HepG2 (cell line): ENCODE results near the gene RNF8. TPM values are rescaled to one million over a fixed set of nuclear protein-coding genes. Genes with fewer than 3 reads are reported as not detected.
A peak's percentile ranks its signal among the peaks of the same experiment; 100 is the strongest.

Experiments
- ATF5 ChIP-seq: sonication (generic); formaldehyde crosslinking; IDR thresholded peaks from 2 replicates; pipeline ENCODE4 v1.4.0; 2020; ENCODE audit warnings: mild to moderate bottlenecking, low read depth, missing genetic modification reagents
- GTF2F1 ChIP-seq: fragments of 150-350 bp; IDR thresholded peaks from 2 replicates; pipeline ENCODE4 v1.6.1; 2014; ENCODE audit warnings: low read length
- HDAC1 ChIP-seq: sonication (generic); formaldehyde crosslinking; IDR thresholded peaks from 2 replicates; pipeline ENCODE4 v1.5.1; 2020; ENCODE audit warnings: mild to moderate bottlenecking, missing genetic modification reagents
- IRF2 ChIP-seq: IDR thresholded peaks from 2 replicates; pipeline ENCODE4 v1.6.1; 2018; ENCODE audit warnings: missing genetic modification reagents, missing compliant biosample characterization
- MYPOP ChIP-seq: sonication (generic); formaldehyde crosslinking; IDR thresholded peaks from 2 replicates; pipeline ENCODE4 v1.8.1; 2023; ENCODE audit warnings: mild to moderate bottlenecking, moderate library complexity, missing genetic modification reagents
- RFX5 ChIP-seq: IDR thresholded peaks from 2 replicates; pipeline ENCODE4 v1.6.1; 2011; ENCODE audit warnings: low read depth, low read length, improper control_type of control experiment
- SAFB2 ChIP-seq: sonication (generic); formaldehyde crosslinking; IDR thresholded peaks from 2 replicates; pipeline ENCODE4 v1.5.1; 2020; ENCODE audit warnings: missing genetic modification reagents, low read depth, mild to moderate bottlenecking, borderline replicate concordance
- ZBTB43 ChIP-seq: sonication (generic); formaldehyde crosslinking; conservative IDR thresholded peaks from 2 replicates; pipeline ENCODE4 v1.4.0; 2020; ENCODE audit warnings: missing genetic modification reagents
- ZKSCAN1 ChIP-seq: fragments of 150-350 bp; IDR thresholded peaks from 2 replicates; pipeline ENCODE4 v1.6.1; 2014; ENCODE audit warnings: low read length
- ZNF292 ChIP-seq: sonication (generic); formaldehyde crosslinking; IDR thresholded peaks from 2 replicates; pipeline ENCODE4 v1.8.1; 2022; ENCODE audit warnings: mild to moderate bottlenecking, low read depth, missing genetic modification reagents, borderline replicate concordance
- ZNF33A ChIP-seq: sonication (generic); formaldehyde crosslinking; IDR thresholded peaks from 2 replicates; pipeline ENCODE4 v1.5.1; 2020; ENCODE audit warnings: missing genetic modification reagents, mild to moderate bottlenecking, moderate library complexity, borderline replicate concordance
- ZNF343 ChIP-seq: sonication (generic); formaldehyde crosslinking; IDR thresholded peaks from 2 replicates; pipeline ENCODE4 v1.4.0; 2020; ENCODE audit warnings: mild to moderate bottlenecking, missing genetic modification reagents
- ZNF616 ChIP-seq: sonication (generic); formaldehyde crosslinking; IDR thresholded peaks from 2 replicates; pipeline ENCODE4 v1.5.0; 2020; ENCODE audit warnings: low read depth, mild to moderate bottlenecking, missing genetic modification reagents
- ZNF639 ChIP-seq: conservative IDR thresholded peaks from 2 replicates; pipeline ENCODE4 v1.6.1; 2018; ENCODE audit warnings: missing genetic modification reagents
- ZNF816 ChIP-seq: sonication (generic); formaldehyde crosslinking; IDR thresholded peaks from 2 replicates; pipeline ENCODE4 v1.8.0; 2022; ENCODE audit warnings: missing genetic modification reagents, mild to moderate bottlenecking, borderline replicate concordance
- polyA plus RNA-seq, 8 experiments: library from polyadenylated mRNA; depleted of rRNA in 3 of 8; stranded (reverse) in 7 of 8; unstranded in 1 of 8; fragments of >200 nt; fragmentation: Illumina TruSeq in 4 of 8; extraction: Trizol in 4 of 8; gene quantifications; 2 replicates each; pipeline versions ENCODE4 v1.2.1 to v1.2.3, GENCODE V29; 2011 to 2016; ENCODE audit warnings: low read depth in 4 of 8, missing spikeins in 1 of 8, mixed read lengths in 1 of 8; ENCODE audit not compliant: insufficient read depth in 1 of 8
- total RNA-seq, 5 experiments: library from RNA; depleted of rRNA; stranded (reverse); fragments of >200 nt; fragmentation: Illumina TruSeq; extraction: Trizol; gene quantifications; 2 replicates each; pipeline ENCODE4 v1.2.3, GENCODE V29; 2016; ENCODE audit warnings: low read depth in 1 of 5
- TF ChIP-seq, protein P1 (sequence below), 2 experiments: sonication (generic) in 1 of 2; formaldehyde crosslinking in 1 of 2; IDR thresholded peaks; 2 replicates each; pipeline versions ENCODE4 v1.5.1 to v1.6.1; 2011 to 2020; ENCODE audit warnings: borderline replicate concordance in 1 of 2, low read depth in 1 of 2, low read length in 1 of 2, mild to moderate bottlenecking in 1 of 2, missing genetic modification reagents in 1 of 2, moderate library complexity in 1 of 2
- TF ChIP-seq, protein P2 (sequence below): sonication (generic); formaldehyde crosslinking; IDR thresholded peaks from 2 replicates; pipeline ENCODE4 v1.9.0; 2021; ENCODE audit warnings: missing genetic modification reagents, borderline replicate concordance
- TF ChIP-seq, protein P3 (sequence below): sonication (generic); formaldehyde crosslinking; IDR thresholded peaks from 2 replicates; pipeline ENCODE4 v1.4.0; 2020; ENCODE audit warnings: missing genetic modification reagents

RNF8 gene
- total and polyA plus RNA-seq, 2 of the 13 experiments (the other 11 are each of a cell fraction or from before 2014, with no cell fraction given), result 21.8 to 47.6 TPM

- TF ChIP-seq, protein P1, sequence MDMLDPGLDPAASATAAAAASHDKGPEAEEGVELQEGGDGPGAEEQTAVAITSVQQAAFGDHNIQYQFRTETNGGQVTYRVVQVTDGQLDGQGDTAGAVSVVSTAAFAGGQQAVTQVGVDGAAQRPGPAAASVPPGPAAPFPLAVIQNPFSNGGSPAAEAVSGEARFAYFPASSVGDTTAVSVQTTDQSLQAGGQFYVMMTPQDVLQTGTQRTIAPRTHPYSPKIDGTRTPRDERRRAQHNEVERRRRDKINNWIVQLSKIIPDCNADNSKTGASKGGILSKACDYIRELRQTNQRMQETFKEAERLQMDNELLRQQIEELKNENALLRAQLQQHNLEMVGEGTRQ (IDR thresholded peaks at IDR 0.05; ENCODE audit: low read depth, low read length), result no peak
- TF ChIP-seq, protein P1 (CRISPR knock-in tag; IDR thresholded peaks at IDR 0.05; ENCODE audit: borderline replicate concordance), result no peak
- TF ChIP-seq MYPOP (CRISPR knock-in tag), result no peak
- TF ChIP-seq ZNF616, result no peak
- no peak for TF ChIP-seq GTF2F1
- no peak for TF ChIP-seq ZNF33A
- TF ChIP-seq ZNF639 (CRISPR knock-in tag), result no peak
- TF ChIP-seq, protein P2, sequence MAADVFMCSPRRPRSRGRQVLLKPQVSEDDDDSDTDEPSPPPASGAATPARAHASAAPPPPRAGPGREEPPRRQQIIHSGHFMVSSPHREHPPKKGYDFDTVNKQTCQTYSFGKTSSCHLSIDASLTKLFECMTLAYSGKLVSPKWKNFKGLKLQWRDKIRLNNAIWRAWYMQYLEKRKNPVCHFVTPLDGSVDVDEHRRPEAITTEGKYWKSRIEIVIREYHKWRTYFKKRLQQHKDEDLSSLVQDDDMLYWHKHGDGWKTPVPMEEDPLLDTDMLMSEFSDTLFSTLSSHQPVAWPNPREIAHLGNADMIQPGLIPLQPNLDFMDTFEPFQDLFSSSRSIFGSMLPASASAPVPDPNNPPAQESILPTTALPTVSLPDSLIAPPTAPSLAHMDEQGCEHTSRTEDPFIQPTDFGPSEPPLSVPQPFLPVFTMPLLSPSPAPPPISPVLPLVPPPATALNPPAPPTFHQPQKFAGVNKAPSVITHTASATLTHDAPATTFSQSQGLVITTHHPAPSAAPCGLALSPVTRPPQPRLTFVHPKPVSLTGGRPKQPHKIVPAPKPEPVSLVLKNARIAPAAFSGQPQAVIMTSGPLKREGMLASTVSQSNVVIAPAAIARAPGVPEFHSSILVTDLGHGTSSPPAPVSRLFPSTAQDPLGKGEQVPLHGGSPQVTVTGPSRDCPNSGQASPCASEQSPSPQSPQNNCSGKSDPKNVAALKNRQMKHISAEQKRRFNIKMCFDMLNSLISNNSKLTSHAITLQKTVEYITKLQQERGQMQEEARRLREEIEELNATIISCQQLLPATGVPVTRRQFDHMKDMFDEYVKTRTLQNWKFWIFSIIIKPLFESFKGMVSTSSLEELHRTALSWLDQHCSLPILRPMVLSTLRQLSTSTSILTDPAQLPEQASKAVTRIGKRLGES, result no peak
- TF ChIP-seq ATF5, result no peak
- TF ChIP-seq ZNF343 (CRISPR knock-in tag), result no peak
- no peak for TF ChIP-seq ZNF816 (CRISPR knock-in tag)
- no peak for TF ChIP-seq ZNF292 (CRISPR knock-in tag)
- TF ChIP-seq, protein P3, sequence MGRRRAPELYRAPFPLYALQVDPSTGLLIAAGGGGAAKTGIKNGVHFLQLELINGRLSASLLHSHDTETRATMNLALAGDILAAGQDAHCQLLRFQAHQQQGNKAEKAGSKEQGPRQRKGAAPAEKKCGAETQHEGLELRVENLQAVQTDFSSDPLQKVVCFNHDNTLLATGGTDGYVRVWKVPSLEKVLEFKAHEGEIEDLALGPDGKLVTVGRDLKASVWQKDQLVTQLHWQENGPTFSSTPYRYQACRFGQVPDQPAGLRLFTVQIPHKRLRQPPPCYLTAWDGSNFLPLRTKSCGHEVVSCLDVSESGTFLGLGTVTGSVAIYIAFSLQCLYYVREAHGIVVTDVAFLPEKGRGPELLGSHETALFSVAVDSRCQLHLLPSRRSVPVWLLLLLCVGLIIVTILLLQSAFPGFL (CRISPR knock-in tag), result no peak
- 0 out of 2 replicates have a peak, but pooled peaks have one; percentile 34 for TF ChIP-seq IRF2 (CRISPR knock-in tag)
- peak; percentile 100 for TF ChIP-seq ZKSCAN1
- TF ChIP-seq SAFB2 (CRISPR knock-in tag), result no peak
- TF ChIP-seq RFX5, result no peak
- no peak for TF ChIP-seq ZBTB43 (CRISPR knock-in tag)
- TF ChIP-seq HDAC1 (CRISPR knock-in tag), result no peak
Observed at GRCh38 chr6:37381579-37381978, 27.8 kb downstream of the RNF8 start (continued).
